HG03025 (cell line): ENCODE data around the gene KLHL3.
"Not testable (repeated sequence)": the region's sequence is repeated elsewhere in the genome, so short reads cannot be mapped to it uniquely, and the experiment has no call there.

Experiments used
- ATAC-seq: cut with Tn5 transposase; IDR thresholded peaks from one replicate; pipeline ENCODE4 v1.9.1; 2021; ENCODE audit warnings: mild to moderate bottlenecking, moderate library complexity; ENCODE audit not compliant: unreplicated experiment, low FRiP score

KLHL3 gene

DNA sequence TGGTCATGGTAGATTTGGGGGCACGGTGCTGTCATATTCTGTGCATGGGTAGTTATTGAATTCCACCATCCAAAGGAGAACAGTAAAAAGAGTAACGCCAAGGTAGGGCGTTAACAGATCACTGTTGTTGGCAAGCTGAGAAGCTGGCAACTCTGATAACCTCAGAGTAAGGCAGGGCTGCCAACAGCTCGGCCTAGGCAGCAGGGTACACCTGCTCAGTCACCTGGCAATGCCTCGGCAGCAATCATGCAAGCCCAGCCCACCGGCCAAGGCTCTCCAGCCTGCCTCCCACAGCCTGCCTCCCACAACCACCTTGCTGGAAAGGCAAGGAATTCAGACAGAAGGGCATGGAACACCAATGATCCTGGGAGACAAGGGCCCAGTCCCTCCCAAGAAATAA is 63.9 kb downstream of the KLHL3 start:
- ATAC-seq = no peak

DNA sequence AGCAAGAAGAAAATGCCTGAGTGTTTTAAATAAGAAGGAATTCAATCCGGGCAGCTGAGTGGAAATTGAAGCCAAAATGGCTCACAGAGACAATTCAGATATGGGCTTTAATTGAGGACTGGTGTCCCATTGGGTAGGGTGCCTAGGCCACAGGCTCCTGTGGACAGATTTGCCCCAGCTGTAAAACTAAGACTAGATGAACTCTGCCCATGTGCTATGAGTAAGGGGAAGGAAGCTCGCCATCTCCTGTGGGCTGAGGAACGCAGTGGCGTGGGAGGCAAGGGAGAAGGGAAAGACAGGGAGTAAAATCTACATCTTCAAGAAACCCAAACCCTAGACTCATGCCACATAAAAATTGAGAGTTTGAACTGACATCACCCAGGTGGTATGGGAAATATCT is 66.1 kb downstream of the KLHL3 start:
- ATAC-seq = no peak

DNA sequence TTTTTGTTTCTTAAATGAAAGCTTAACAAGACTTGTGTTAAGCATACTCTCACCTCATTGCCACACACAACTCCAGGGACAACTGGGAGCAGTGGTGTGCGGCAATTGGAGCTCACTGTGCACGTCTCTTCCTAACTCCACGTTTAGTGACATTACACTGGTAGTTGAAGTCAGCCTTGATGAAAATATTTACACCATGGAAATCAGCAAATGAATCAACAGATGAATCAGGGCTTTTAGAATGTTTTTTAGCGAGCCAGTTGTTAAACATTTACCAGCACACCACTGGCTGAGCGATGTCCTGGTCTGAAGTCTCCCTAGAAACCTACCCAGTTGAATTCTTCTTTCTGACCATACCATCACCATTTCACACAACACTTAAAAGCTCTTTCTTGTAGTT is 67.3 kb downstream of the KLHL3 start:
- ATAC-seq = no peak

DNA sequence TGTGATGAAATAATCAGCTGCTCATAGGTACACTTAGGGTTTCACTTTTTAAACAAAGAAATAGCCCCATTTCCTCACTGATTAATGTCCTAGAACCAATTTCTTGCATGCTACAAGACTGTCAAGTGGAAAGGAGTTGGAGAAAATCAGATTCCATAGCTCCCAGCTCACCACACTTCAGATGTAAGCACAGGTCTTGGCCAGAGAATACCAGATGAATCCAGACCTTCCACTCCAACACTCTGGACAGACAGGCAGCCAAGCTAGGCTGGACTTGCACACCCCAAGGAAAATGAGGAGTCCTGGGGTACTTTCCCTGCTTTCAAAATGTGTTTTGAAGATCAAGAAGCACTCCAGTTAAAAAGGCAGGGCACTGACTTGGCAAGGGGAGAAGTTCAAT is 68.5 kb downstream of the KLHL3 start:
- ATAC-seq = no peak

DNA sequence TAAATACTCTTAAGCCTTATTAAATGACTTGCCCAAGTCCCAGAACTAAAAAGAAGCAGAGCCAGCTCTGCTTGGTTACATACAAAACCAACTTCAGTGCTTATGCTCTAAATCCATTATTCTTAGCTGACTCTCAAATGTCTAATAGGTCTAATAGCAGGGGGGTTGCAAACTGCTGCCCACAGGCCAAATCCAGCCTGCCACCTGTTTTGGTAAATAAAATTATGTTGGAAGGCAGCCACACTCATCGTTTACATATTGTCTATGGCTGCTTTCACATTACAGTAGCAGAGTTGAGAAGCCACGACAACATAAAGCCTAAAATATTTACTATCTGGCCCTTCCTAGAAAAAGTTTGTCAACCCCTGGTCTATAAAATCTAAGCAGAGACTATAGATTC is 69.0 kb downstream of the KLHL3 start:
- no peak for ATAC-seq

DNA sequence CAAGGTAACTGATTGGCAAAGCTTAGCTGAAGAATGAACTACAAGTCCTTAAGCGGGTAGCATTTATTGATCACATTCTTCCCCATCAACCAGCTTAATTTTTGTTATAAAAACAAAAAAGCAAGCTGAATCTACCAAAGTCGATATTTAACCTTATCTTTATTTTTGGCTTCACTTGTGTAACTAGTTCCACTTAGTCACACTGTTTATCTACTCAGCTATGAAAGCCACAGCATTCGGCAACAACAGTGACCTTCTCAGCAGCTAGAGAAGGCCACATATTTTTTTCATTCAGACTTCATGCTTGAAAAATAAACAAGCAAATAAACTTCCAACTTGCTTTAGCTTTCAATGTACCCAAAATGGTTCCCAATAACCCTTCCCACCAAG is 69.4 kb downstream of the KLHL3 start:
- ATAC-seq = peak; percentile 40

DNA sequence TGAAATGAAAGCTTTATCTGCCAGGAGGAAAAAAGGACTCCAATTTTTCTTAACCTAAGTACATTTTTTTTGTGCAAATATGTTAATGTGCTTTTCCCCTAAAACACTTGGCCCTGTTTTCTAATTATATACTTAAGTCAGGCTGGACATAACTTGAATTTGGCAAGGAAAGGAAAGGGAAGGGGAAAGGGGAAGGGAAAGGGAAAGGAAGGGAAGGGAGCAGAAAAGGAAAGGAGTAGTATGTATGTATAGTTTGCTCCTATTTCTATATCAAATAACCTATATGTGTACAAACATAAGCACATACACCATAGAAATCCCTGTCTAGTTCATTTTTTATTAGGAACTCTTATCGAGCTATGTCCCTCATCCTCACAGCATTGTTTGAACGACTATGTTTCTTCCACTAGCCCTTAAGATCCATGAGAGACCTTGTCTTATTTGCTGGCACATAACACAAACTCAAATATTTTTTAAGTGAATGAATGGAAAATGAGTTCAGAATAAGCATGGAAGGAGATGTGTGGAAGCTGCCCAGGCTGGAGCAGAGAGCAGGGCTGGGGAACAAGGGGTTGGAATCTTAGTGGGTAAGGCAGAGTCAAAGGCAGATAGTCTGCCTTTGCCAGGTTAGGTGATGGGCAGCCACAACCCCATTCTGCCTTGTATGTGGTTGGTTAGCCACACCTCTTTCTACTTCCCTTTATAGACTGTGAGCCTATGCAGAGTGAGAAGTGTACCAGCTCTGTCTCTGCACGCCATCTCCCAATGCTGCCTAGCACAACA is 70.0 kb downstream of the KLHL3 start:
- peak; percentile 99 for ATAC-seq

DNA sequence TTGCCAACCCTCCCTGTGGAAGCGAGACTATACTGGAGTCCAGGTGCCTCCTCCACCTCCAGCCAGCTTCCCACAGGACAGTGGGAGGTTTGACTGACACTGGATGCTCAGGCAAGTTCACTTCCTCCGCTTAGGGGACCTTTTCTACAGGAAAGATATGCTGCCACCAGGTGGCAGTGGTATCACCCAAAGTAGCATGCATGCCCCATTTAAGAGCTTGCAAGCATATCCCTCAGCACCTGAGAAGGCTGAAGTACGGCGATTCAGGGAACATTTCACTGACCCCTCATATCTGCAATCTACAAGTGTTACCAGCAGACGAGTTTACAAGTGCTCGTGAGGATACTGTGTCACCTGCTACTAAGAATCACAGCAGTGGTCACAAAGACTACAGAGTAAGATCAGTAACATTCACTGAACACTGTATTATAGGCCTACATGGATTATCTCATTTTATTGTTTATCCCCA is 75.5 kb downstream of the KLHL3 start:
- ATAC-seq = no peak

DNA sequence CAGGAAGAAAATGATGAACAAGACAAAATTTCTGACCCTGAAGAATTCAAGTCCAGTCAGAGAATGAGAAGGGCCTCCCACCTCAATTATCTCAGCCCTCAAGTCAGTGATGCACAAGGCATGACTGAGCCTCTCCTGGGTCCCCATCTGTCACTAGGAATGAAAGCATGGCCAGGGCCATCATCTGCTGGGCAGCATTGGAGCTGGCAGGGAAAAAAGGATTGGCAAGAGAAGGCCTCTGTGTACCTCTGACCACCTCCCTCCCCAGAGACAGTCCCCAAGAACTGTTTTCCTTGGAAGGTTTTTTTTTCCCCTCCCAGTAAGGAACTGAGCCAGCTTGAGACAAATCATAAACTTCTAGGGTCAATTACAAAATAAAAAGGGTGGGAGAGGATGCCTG is 76.7 kb downstream of the KLHL3 start:
- no peak for ATAC-seq

DNA sequence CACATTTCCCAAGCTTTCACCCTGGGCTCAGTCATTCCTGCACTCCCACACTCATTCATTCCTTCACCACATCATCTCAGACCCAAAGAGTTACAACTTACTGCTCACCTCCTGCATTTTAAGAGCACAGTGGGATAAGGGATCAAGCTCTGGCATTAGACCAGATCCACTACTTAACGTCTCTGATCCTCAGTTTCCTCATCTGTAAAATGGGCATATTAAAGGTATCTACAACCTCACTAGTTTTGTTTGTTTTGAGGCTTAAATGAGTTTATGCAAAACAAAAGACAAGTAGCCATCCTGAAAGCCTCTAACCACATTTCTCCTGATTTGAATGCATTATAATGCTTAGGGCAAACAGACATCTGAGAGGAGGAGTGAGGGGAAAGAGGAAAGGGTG is 77.6 kb downstream of the KLHL3 start:
- no peak for ATAC-seq

DNA sequence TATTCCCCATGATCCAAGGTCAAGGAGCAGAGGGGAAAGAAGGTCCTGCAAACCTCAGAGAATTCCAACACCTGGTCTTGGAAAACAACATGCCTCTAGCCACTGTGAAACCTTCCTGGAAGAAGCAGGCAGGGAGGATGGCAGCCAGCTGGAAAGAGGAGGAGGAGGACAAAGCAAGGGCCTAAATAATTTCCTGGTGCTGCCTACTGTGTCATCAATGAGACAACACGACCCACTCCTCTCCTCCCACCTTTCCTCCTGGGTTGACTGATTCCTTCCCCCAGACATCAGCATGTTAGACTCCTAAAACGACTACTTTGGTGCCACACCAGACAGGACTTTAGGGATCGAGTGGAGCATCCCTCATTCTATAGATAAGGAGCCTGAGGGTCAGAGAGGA is 78.8 kb downstream of the KLHL3 start:
- no peak for ATAC-seq

DNA sequence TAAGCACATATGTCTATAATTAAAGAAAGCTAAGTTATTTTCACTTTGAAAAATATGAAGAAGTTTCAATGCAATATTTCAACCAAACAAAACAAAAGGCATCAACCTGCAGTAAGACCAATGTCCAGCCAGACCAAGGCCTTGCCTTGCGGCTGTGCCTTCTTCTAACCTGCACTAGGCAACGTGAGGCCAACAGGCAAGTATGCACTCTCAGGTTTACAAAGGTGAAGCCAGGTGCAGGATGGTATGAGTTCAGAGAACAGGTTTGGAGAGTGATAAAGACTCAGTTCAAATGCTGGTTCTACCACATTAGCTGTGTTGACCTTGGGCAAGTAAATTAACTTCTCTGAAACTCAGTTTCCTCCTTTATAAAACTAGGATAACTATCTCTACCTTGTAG is 79.3 kb downstream of the KLHL3 start:
- ATAC-seq = no peak

DNA sequence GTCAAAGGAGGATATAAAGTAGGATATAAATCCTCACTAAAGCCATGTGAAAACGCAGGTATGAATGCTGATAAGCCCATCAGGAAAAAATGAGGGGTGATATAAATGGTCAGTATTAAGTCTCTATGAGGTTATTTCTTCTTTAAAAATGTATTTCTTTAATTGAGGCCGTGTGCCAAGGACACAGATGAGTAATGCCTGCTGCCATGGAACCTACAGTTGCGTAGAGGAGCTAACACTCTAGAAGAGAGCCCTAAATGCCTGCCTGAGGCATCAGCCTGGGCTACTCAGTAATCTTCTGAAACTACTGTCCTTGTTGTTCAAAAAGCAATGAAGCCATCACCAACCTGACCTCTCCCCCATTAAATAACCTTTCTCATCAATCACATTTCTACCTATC is 84.9 kb downstream of the KLHL3 start:
- no peak for ATAC-seq

DNA sequence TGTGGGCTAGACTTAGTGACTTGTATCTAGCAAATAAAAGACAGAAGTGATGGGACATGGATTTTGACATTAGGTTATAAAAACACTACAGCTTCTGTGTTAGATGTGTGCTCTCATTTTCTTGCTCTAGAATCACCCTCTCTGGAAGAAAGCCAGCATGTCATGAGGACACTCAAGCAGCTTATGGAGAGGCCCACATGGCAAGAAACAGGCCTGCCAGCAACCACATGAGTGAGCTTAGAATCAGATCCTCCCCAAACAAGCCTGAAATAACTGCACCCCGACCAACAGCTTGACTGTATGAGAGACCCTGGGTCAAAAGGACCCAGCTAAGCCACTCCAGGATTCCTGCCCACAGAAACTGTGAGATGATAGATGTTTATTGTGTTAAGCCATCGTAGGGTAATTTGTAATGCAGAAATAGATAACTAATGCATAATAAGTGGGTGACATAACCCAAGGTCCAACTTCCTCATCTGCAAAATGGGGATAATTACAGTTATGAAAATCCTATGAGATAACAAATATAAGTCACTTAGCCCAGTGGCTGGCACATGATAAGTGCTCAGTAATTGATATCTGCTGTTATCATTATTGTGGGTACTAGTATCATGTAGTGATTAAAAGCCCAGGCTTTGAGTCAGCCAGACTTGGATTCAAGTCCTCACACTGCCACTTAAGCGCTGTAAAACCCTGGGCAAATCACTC is 86.5 kb downstream of the KLHL3 start:
- no peak for ATAC-seq

DNA sequence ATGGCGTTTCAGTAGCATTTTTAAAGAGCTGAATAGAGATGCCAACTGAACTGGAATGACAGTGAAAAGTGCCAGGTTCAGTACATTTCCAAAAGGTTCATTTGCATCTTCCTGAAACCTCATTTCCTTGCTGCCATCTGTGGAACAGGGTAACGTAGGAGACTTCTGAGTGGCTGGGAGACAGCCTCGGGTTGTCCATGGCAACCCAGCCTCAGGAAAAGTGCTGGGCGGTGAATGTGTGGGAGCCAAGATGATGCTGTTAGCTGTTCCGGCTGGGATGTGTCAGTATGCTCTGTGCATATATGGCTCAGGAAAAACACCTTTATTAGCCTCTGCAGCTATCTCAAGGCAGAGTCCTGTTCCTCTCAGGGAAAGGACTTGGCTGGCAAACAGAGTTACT is 87.5 kb downstream of the KLHL3 start:
- ATAC-seq = no peak

DNA sequence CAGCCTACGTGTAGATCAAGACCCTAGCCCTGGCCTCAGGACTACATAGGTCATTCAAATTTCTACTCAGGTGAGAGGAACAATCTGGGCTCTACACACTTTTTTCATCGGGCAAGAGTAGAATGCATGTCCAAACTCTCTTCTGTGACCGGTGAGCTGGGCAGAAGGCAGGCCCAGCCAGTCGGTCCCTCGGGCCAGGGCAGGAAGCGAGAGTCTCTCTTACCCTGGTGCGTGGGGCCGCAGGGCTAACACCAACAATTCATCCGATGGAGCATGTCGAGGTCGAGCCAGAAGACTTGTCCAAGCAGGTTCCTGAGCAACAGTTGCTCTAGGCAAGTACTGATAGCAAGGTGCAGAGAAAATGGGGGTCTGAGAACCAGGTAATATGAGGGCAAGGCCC is 88.5 kb downstream of the KLHL3 start:
- no peak for ATAC-seq

DNA sequence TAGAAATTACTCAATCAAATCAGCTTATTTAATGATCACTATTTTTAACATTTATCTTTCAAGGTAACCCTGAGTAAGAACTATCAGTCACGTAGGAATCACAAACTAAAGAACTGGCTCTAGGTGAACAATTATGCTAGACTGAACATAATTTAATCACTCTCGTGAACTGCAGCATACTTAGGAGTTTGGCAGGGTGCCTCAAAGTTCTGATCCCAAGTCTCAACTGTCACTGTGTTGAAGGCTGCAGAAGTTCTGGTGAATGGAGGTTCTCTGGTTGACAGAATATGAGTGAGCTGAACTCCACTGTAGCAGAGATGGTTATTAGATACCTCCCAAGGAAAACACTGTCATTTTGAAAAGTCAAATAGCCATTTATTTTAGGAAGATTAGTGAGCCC is 89.1 kb downstream of the KLHL3 start:
- ATAC-seq = no peak

DNA sequence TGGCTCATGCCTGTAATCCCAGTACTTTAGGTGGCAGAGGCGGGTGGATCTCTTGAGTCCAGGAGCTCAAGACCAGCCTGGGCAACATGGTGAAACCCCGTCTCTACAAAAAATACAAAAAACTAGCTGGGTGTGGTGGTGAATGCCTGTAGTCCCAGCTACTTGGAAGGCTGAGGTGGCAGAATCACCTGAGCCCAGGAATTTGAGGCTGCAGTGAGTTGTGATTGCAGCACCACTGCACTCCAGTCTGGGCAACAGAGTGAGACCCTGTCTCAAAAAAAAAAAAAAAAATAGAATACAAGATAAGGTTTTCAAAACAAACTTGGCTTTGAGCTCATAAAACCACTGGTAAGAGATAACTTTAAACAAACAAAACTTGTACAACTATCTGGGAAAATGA is 92.8 kb downstream of the KLHL3 start:
- not testable (repeated sequence) for ATAC-seq

DNA sequence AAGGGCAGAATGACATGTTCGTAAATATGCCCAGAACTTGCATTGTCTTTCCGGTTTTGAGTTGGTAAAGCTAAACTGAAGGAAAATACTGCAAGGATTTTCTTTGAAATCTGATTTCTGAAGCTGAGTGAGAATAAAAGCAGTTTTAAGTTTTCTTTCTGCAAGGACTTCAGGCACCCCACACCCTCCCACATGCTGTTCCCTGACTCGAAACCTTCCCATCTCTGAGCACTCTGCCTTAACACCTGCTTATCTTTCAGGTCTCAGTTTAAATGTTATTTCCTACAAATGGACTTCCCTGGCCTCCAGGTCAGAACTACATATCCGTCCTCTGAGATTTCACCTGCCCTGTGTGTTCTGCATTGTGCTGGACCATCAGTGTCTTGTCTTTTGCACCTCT is 93.8 kb downstream of the KLHL3 start:
- no peak for ATAC-seq

DNA sequence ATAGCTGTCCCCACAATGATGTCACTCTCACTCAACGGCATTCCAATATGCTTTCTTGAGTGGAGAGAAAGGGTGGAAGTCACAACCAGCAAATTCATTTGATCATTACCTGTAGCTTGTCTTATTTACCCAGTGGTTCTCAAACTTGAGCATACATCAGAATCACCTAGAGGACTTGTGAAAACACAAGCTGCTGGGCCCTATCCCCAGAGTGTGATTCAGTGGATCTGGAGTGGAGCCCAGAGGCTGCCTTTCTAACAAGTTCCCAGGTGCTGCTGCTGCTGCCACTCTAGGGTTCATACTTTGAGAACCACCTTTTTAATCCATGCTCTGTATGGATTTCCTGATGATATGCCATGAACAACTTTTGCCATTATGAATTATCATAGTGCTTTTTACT is 94.7 kb downstream of the KLHL3 start:
- ATAC-seq = no peak

DNA sequence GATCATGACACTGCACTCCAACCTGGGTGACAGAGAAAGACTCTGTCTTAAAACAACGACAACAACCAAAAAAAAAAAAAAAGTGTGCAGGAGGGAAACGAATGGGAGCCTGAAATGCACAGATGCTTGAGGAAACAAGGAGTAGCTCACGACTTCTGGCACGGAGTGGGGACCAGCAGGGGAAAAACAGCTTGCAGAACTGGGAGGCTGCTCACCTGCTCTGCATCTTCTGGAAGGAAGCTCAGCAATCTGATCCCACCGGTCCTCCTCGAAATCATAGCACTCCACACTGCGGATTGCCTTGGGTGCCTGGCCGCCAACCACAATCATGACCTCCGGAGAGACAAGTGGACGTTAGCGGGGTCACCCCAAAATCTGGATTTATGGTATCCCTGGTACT is 96.2 kb downstream of the KLHL3 start:
- no peak for ATAC-seq

DNA sequence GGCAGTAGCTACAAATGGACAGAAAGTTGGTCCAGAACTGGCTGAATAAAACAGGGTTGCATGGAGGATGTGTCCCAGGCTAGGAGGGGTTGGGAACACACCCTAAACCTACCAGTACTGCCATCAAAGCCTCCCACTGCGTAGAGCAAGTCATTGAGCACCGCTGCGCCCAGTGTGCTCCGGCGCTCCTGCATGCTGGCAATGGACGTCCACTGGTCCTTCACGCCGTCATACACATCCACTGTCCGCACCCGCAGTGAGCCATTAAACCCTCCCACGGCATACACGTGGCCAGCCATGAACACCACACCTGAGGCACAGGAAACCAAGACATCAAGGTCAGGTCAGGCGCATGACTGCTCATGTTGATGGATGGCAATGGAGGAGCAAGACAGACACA is 97.0 kb downstream of the KLHL3 start:
- ATAC-seq = no peak
